ENCODE data around the gene OCA2.

- TF ChIP-seq CTCF (IDR thresholded peaks at IDR 0.05) (no peak), EP300 (IDR thresholded peaks at IDR 0.05) (no peak), POLR2AphosphoS5 (IDR thresholded peaks at IDR 0.05) (no peak)
Observed at GRCh38 chr15:28085489-28086174, 13.5 kb downstream of the OCA2 start.
